GM12872 (cell line): ENCODE results near the gene SUMF2.

Experiments
- CTCF ChIP-seq: IDR thresholded peaks from 3 replicates; pipeline ENCODE4 v1.5.1; 2011; ENCODE audit warnings: low read depth, mild to moderate bottlenecking, low read length, moderate library complexity; ENCODE audit not compliant: insufficient read depth

SUMF2 gene

GRCh38 chr7:56083150-56083785, 19.2 kb downstream of the SUMF2 start:
- TF ChIP-seq CTCF, result no peak

GRCh38 chr7:56086761-56087160, 22.7 kb downstream of the SUMF2 start:
- no peak for TF ChIP-seq CTCF

- TF ChIP-seq CTCF, result no peak
Measured at GRCh38 chr7:56087445-56087844, 23.4 kb downstream of the SUMF2 start.

GRCh38 chr7:56091591-56091990, 27.5 kb downstream of the SUMF2 start:
- TF ChIP-seq CTCF, result no peak

- TF ChIP-seq CTCF, result 0 out of 3 replicates have a peak, but pooled peaks have one; percentile 3
Measured at GRCh38 chr7:56092789-56093531, 28.9 kb downstream of the SUMF2 start, which contains the start of gene PHKG1. Gene PHKG1, minus strand, starts transcription at chr7:56092952. Its CDS starts 4,011 bp downstream, at chr7:56088941.

GRCh38 chr7:56097700-56098099, 33.6 kb downstream of the SUMF2 start:
- no peak for TF ChIP-seq CTCF

GRCh38 chr7:56099653-56100052, 35.6 kb downstream of the SUMF2 start:
- no peak for TF ChIP-seq CTCF
